Activated CD4-positive, alpha-beta T cell treated with anti-CD3 and anti-CD28 coated beads, Interleukin-2, Interleukin-4, amounts not matched to agents 100 ng/mL and 50 ng/mL, durations not matched to agents 16 hours and 8 hours (primary cell): ENCODE measurements around the gene APOL6.
"Not testable (repeated sequence)": the region's sequence is repeated elsewhere in the genome, so short reads cannot be mapped to it uniquely, and the experiment has no call there.

Experiments used
- DNase-seq: peaks from one replicate; pipeline ENCODE4 v3.0.0-alpha.2; 2020; ENCODE audit warnings: low spot score

Gene APOL6

GRCh38 chr22:35618427-35619223, 29.6 kb upstream of the APOL6 start:
- DNase-seq = no peak

- DNase-seq = no peak
Observed at GRCh38 chr22:35619336-35620094, 28.7 kb upstream of the APOL6 start.

- no peak for DNase-seq
Observed at GRCh38 chr22:35620624-35621251, 27.5 kb upstream of the APOL6 start.

GRCh38 chr22:35621451-35621850, 26.8 kb upstream of the APOL6 start:
- DNase-seq = no peak

- no peak for DNase-seq
Observed at GRCh38 chr22:35622191-35622913, 25.9 kb upstream of the APOL6 start.

- not testable (repeated sequence) for DNase-seq
Observed at GRCh38 chr22:35623885-35624284, 24.4 kb upstream of the APOL6 start.

GRCh38 chr22:35624547-35624946, 23.7 kb upstream of the APOL6 start:
- DNase-seq = no peak

GRCh38 chr22:35625763-35626432, 22.3 kb upstream of the APOL6 start:
- no peak for DNase-seq

- DNase-seq = peak; percentile 64
Observed at GRCh38 chr22:35627267-35628041, 20.8 kb upstream of the APOL6 start.

- no peak for DNase-seq
Observed at GRCh38 chr22:35628732-35629131, 19.5 kb upstream of the APOL6 start.

GRCh38 chr22:35629406-35630216, 18.6 kb upstream of the APOL6 start:
- DNase-seq = peak; percentile 90

- DNase-seq = no peak
Observed at GRCh38 chr22:35630387-35630793, 17.9 kb upstream of the APOL6 start.

- DNase-seq = no peak
Observed at GRCh38 chr22:35630891-35631290, 17.4 kb upstream of the APOL6 start.

GRCh38 chr22:35631597-35631996, 16.6 kb upstream of the APOL6 start:
- DNase-seq = no peak

- DNase-seq = no peak
Observed at GRCh38 chr22:35632935-35633334, 15.3 kb upstream of the APOL6 start.

GRCh38 chr22:35633520-35633919, 14.7 kb upstream of the APOL6 start:
- DNase-seq = no peak

GRCh38 chr22:35634015-35634414, 14.2 kb upstream of the APOL6 start:
- DNase-seq = no peak

- DNase-seq = no peak
Observed at GRCh38 chr22:35634943-35635540, 13.2 kb upstream of the APOL6 start.

GRCh38 chr22:35637254-35637653, 11.0 kb upstream of the APOL6 start:
- no peak for DNase-seq

- DNase-seq = no peak
Observed at GRCh38 chr22:35638001-35638400, 10.2 kb upstream of the APOL6 start.
